Stimulated activated CD4-positive, alpha-beta T cell treated with anti-CD3 and anti-CD28 coated beads, TNF-alpha, amount 100 ng/mL, for 48 hours (primary cell): ENCODE results near the gene CARMIL3.
"Not testable (repeated sequence)": the region's sequence is repeated elsewhere in the genome, so short reads cannot be mapped to it uniquely, and the experiment has no call there.

Experiments used
- DNase-seq, 3 donors: peaks; one replicate each; pipeline ENCODE4 v3.0.0-alpha.2; 2020; ENCODE audit warnings: low read depth in 3 of 3

Gene CARMIL3

DNA sequence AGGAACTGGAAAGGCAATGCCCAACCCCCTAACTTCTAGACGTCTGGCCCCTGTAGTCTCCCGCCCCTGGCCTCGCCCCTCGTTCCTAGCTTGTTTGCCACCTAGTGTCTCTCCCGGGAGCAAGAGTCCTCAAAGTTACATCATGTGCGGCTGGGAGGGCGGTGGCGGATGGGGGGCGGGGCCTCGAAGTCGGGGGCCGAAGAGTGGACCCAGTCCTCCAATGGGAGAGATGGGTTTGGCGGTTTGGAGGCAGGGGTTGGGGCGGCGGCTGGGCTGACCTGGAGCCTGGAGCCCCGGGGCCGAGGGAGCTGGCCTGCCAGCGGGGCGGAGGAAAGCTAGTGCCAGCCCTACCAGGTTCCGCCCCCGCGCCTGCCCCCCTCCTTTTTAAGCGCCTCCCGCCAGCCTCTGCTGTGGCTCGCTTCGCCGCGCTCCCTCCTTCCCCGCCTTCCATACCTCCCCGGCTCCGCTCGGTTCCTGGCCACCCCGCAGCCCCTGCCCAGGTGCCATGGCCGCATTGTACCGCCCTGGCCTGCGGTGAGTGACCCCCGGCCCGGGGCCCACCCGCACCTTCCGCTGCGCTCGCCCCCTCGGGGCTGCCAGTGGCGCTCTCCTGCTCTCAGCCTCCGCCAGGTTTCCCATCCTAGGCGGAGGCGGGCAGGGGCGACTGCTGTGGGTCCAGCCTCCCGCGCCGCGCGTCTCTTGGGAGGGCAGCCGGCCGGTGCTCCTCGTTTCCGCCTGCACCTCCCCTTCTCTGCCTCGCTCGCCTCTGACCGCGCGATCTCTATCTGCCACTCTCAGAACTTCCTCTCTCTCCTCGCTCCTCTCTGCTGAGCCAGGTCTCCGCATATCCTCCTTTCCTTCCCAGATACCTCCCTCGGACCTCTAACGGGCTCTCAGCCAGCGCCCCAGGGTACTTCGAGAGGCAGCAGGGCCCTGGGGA, 42.4 kb downstream of the CARMIL3 start, which contains the start of gene PCK2:
Gene PCK2, plus strand, starts transcription at position 411 of the 940 bp plus-strand sequence. Its CDS starts 95 bp downstream, at position 506.
- peak; percentile 74 to 91 (median 85) for DNase-seq

DNA sequence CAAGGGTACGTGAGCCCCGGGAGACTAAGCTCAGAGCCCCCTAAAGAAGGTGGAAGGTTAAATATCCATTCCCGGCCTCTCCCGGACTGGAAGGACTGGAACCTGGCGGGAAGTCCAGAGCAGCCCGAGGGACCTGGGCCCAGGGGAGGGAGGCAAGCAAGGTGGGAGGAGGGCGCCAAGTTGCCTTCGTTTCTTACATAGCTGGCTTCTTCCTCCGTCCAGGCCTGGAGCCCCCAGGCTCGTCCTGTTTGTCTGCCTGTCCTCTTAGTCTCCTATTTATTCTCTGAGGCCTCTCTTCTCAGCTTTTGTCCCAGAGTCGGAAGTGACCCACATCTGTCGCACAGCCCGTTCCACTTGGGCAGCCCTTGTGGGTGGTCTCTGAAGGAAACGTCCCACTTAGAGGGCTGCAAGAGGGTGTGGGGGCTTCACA, 43.0 kb downstream of the CARMIL3 start:
- DNase-seq: no peak

DNA sequence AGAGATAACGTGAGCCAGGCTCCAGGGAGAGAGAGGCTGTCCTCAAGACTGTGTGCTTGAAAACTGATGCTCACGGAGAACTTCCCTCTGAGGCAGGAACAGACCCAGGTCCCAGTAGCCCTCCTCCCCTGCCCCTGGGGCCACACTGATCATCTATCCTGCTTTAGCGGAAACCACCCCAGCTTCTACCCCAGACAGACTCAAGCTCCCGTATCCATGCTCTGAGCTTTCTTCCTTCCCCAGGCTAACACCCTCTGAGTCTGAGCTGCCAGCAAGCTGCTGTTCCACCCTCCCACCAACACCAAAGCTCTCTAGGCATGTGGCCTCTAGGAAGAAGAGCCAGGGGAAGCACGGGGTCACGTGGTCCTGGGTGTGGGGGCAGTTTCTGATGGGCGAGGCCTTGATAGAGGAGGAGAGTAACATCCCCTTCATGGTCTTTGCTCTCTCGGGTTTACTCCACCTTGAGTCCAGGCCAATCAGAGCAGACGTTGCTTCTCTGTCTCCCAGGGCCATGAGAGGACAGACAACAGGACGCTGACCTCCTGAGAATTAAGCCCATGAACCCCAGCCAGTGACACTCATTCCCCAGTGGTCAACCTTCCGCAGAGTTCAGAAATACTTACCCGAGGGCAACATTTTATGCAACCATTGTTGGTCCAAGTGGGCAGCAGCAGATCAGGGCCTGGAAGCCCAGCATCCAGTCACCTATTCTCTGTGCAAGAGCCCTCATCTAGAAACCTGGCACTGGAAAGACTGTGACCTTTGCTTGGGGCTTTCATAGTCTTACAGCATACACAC, 43.7 kb downstream of the CARMIL3 start:
- peak; percentile 52 to 64 (median 59) for DNase-seq

DNA sequence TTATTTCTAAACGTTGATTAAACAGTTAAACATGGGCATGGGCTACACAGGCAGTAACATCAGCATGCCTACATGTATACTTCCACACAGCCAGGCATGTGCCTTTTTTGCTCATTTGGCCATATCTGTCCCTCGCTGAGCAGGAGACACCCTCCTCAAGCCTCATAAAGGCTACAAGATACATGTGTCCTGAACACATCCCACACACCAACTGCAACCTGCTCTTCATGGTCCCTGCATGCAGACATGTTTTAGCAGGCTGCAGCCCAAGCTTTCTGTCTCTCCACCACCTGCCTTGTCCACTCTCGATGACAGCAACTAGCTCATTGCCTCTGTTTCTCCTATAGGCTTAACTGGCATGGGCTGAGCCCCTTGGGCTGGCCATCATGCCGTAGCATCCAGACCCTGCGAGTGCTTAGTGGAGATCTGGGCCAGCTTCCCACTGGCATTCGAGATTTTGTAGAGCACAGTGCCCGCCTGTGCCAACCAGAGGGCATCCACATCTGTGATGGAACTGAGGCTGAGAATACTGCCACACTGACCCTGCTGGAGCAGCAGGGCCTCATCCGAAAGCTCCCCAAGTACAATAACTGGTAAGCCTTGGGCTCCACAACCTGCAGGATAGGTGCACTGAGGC, 44.9 kb downstream of the CARMIL3 start:
- no peak for DNase-seq

DNA sequence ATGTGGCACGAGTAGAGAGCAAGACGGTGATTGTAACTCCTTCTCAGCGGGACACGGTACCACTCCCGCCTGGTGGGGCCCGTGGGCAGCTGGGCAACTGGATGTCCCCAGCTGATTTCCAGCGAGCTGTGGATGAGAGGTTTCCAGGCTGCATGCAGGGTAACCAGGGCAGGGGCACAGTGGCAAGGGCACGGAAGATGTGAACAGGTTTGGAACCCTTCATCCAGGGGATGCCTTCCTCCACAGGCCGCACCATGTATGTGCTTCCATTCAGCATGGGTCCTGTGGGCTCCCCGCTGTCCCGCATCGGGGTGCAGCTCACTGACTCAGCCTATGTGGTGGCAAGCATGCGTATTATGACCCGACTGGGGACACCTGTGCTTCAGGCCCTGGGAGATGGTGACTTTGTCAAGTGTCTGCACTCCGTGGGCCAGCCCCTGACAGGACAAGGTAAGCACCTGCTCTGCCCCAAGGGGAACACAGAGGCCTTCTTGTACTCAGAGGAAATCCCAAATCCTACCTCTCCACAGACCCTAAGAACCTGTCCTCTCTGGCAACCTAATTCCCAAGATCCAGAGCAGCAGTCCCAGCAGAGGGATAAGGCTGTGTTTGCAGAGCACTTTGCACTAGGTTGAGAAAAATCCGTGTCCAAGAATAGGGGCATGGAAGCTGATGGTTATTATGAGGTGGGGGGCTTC, 46.6 kb downstream of the CARMIL3 start:
- no peak for DNase-seq

DNA sequence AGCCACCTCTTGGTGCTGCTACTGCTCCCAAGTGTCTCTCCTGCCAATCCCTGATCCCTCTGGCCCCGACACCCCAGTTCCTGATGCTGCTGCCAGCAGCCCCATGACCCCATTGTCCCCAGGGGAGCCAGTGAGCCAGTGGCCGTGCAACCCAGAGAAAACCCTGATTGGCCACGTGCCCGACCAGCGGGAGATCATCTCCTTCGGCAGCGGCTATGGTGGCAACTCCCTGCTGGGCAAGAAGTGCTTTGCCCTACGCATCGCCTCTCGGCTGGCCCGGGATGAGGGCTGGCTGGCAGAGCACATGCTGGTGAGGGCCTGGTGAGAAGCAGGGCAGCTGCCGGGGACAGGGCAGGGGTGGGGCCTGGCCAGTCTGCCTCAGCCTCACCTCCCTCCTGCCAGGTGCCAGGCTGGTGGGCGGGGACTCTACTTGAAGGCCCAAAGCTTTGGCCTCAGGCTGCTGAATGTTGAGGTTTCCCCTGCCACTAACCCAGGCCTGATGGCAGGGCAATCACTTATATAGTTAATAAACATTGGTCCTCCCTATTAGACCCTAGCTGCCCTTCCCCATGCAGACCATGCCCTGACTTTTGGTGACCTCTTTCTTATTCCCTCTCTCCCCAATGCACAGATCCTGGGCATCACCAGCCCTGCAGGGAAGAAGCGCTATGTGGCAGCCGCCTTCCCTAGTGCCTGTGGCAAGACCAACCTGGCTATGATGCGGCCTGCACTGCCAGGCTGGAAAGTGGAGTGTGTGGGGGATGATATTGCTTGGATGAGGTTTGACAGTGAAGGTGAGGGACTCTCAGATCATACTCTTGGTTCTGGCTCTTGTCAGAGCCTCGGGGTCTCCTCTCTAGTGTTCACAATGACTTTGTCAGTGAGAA, 47.4 kb downstream of the CARMIL3 start:
- no peak for DNase-seq

DNA sequence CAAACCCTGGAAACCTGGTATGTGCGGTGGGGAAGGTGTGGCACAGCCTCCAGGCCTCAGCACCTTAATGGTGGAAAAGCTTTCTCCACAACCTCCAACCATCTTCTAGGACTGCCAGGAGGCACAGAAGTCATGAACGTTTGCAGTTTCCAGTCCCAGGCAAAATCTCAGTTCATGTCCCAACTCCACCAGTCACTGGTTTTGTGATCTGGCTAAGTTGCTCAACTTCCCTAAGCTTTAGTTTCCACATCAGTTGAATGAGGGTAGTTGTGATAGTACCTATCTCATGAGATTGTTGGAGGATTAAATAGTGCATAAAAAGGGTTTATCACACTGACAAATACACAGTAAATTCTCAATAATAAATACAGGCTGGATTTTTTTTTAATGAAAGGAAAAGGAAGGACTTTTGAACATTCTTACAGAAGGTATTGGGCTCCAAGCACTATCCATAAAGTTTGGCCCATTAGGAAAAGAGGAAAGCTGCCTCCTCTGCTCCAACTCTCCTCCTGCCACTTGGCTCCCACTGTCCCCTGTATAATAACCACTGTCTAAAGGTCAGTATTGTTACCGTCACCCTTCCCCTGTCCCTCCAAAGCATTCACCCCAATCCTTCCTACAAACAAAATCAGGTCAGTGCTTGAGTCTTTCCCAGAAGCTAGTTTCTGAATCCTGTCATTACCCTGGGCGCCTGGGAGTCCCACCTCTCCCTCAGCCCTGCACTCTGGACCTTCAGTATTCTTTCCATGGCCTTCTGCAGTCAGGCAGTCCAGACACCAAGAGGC, 48.6 kb downstream of the CARMIL3 start:
- no peak for DNase-seq

DNA sequence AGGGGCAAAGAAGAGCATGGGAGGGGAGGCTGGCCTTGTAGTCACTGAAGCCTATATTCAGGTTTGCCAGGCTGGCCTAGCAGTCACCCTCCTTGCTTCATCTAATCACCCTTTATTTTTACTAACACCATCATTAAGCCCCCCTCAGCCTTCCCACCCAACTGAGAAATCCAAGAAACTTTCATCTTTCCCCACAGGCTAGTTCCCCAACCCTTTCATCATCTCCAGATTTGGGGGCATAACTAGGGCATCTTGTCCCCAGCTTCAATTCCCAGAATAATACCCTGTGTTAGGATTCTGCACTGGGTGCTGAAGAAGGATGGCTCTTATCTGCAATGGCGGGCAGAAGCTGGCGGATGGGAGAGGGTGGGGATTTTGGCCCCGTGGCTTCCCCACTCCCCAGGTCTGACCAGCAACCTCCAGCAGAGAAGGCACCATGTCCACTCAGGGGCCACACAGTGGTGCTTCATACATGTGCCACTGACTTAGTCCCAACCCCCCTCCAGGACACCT, 49.2 kb downstream of the CARMIL3 start:
- DNase-seq: no peak

DNA sequence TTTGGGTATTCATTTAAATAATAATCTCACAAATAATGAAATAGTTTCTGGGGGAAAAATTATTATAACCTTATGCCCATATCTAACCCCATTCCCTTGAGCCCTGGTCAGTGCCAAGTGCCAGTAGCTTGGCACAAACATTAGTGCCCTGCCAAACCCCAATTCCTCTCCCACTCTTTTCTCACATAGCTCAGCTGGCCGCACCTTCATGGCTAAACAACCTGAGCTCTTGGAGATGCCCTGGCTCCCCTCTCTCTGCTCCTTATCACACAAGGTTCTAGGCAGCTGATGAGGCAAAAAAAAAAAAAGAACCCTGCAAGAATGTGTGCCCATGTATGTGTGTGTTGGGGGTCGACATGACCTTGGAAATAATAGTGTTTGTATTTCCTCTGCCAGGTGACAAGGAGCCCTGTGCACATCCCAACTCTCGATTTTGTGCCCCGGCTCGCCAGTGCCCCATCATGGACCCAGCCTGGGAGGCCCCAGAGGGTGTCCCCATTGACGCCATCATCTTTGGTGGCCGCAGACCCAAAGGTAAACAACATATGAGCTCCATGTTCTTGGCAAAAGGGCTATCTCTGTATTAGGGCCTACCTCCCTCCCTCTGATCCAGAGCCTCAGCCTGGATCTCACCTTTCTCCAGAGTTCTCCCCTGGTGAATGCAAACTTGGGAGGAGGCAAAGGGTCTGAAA, 50.7 kb downstream of the CARMIL3 start:
- DNase-seq: no peak

DNA sequence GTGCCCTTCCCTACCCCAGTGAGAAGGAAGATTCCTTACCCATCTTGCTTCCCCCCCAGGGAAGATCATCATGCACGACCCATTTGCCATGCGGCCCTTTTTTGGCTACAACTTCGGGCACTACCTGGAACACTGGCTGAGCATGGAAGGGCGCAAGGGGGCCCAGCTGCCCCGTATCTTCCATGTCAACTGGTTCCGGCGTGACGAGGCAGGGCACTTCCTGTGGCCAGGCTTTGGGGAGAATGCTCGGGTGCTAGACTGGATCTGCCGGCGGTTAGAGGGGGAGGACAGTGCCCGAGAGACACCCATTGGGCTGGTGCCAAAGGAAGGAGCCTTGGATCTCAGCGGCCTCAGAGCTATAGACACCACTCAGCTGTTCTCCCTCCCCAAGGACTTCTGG, 51.6 kb downstream of the CARMIL3 start:
- no peak for DNase-seq

DNA sequence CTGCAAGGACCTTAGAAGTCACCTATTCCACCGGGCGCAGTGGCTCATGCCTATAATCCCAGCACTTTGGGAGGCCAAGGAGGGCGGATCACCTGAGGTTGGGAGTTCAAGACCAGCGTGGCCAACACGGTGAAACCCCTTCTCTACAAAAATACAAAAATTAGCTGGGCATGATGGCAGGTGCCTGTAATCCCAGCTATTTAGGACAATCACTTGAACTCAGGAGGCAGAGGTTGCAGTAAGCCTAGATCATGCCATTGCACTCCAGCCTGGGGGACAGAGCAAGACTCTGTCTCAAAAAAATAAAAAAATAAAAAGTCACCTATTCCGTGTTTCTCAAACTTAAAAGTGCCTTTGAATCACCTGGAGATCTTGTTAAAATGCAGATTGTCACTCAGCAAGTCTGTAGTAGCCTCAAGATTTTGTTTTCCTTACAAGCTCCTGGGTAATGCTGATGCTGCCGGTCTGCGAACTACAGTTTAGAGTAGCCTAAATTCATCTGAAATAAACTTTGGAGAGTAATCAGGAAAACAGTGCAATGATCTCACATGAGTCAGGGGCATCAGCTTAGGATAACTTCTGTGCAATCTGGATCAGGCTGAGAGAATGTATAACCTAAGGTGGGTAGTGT, 53.9 kb downstream of the CARMIL3 start:
- not testable (repeated sequence) for DNase-seq

DNA sequence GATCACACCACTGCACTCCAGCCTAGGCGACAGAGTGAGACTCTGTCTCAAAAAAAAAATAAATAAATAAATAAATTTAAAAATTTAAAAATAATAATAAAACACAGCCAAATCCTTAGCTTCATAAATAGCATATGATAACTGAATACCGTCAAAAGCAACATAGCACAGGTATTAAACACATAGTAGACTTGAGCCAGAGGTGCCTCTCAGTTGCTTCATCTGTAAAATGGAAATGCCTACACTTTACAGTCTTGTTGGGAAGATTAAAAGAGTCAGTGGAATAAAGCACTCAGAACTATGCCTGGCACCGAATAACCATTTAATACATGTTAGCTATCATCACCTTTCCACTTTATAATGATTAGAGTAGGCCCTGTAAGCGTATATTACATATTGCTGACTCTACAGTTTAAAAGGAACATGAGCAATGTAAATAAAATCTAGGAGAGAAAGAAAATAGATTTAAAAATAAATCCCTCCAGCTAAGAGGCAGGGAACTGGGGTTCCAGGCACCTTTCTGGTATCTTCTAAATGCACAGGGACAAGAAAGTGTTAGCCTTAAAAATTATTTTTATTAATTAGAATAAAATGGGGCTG, 55.0 kb downstream of the CARMIL3 start:
- DNase-seq: no peak

DNA sequence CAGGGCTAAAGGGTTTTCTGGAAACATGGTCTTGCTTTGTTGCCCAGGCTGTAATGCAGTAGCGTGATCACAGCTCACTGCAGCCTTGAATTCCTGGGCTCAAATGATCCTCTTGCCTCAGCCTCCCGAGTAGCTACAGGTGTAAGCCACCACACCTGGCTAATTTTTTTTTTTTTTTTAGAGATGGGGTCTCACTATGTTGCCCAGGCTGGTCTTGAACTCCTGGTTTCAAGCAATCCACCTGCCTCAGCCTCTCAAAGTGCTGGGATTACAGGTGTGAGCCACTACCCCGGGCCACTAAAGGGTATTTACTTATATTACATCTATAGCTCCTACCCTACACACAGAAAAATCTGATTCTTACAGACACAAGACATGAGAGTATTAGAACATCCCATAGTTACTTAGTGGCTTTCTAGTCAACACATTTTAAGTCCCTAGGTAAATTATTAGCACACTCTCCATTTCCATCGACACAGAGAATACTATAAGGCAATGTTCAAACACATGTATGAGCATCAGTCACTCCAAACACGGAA, 56.6 kb downstream of the CARMIL3 start:
- DNase-seq: no peak

DNA sequence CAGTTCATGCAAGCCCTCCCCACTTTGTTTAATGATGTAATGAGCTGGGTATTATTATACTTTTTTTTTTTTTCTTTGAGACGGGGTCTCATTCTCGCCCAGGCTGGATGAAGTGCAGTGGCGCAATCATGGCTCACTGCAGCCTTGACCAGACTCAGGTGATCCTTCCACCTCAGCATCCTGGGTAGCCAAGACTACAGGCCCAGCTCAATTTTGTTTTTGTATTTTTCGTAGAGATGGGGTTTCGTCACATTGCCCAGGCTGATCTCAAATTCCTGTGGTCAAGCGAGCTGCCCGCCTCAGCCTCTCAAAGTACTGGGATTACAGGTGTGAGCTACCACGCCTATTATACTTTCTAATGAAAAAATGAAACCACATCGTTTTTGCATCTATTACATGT, 58.3 kb downstream of the CARMIL3 start:
- no peak for DNase-seq

DNA sequence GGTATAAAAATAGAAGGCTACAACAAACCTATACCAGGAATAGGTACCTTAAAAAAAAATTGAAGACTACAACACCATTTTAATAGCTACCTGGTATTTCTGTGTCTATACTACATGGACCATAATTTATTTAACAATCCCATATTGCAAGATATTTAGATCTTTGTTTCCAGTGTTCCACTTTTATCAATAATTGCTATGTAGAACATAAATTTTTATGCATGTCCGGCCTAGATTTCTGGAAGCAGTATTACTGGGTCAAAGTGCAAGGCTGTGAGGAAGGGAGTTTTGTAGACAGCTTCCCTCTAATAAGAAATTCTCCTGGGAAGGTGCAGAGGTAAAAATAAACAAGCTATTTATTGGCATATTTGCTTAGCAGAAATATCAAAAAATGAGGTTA, 58.7 kb downstream of the CARMIL3 start:
- DNase-seq: no peak

DNA sequence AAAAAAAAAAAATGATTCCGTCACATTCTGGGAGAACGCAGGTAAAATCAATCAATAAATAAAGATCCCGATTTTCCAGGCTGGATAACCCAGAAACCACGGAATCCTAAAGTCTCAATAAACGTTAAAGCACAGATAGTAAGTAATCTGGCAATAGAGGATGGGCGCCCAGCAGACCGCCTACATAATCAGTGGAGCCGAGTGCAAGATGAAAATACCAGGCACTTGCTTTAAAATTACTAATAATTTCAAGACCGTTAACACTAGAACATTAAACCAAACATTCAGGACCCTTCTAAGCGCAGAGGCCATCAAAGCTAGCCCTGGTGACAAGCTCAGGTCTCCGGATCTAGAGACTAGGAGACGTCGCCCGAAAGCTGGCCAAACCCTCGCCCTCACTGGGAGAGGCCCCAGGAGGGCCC, 61.6 kb downstream of the CARMIL3 start:
- DNase-seq: peak in 1 of 3 donors; percentile 20

DNA sequence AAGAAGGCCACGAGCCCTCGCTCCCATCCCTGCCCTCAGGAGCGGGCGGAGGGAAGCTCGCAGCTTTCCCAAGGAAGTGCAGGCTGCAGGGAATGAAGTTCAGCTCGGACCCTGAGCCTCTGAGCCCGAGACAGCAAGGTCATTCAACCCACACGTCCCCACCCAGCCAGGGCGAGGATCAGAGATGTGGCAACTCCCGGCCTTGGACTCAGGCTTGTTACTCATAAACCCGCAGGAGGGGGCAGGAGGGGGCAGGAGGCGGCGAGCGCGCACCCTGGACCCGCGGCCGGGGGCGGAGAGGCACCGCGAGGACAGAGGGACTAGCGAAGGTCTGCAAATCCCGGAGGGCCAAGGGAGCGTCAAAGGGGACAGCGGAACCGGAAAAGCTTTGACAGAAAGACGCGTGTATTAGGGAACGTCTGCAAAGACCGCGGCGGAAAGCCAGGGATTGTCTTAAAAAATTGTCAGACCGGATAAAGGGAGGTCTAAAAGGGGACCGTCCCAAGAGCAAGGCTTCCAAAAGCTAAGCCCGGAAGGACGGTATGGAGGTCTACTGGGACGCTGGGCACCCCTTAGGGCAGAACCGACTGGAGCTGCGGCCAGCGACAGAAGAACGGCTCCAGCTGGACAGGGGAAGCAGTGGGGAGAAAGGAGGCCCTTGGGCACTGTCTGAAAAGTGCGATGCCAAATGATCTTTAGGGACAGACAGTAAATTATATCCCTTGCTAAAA, 62.2 kb downstream of the CARMIL3 start:
- peak; percentile 59 to 83 (median 75) for DNase-seq
